GM19025 (cell line): ENCODE measurements around the gene SMOC1.

ENCODE experiments used
- ATAC-seq: cut with Tn5 transposase; IDR thresholded peaks from one replicate; pipeline ENCODE4 v1.9.1; 2021; ENCODE audit warnings: mild to moderate bottlenecking, low read depth, moderate library complexity; ENCODE audit not compliant: unreplicated experiment

SMOC1 gene

DNA sequence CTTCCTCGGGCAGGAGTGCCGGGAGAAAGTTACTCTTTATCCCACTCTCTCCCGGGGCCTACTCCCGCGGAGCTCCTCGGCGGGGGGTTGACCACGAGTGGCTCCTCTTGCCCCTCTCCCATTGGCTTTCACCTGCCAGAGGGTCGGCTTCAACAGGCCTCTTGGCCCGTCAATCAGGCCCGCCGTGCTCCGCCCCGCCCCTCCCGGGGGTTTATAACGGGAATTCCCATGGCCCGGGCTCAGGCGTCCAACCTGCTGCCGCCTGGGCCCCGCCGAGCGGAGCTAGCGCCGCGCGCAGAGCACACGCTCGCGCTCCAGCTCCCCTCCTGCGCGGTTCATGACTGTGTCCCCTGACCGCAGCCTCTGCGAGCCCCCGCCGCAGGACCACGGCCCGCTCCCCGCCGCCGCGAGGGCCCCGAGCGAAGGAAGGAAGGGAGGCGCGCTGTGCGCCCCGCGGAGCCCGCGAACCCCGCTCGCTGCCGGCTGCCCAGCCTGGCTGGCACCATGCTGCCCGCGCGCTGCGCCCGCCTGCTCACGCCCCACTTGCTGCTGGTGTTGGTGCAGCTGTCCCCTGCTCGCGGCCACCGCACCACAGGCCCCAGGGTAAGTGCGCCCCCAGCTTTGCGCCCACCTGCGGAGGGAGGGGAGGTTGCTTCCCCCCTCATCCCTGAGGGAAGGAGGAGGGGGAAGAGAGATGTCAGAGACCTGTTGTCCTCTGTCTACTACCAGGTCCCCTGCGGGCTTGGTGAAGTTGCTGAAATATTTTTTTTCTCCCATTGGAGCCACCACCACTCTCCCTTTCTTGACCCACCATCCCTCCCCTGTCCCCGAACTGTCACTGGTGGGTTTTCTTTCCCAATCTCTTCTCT is at the start of gene SMOC1:
Gene SMOC1, plus strand, starts transcription at position 242 of the 869 bp plus-strand sequence. Its CDS starts 263 bp downstream, at position 505.
- ATAC-seq: peak; percentile 64

DNA sequence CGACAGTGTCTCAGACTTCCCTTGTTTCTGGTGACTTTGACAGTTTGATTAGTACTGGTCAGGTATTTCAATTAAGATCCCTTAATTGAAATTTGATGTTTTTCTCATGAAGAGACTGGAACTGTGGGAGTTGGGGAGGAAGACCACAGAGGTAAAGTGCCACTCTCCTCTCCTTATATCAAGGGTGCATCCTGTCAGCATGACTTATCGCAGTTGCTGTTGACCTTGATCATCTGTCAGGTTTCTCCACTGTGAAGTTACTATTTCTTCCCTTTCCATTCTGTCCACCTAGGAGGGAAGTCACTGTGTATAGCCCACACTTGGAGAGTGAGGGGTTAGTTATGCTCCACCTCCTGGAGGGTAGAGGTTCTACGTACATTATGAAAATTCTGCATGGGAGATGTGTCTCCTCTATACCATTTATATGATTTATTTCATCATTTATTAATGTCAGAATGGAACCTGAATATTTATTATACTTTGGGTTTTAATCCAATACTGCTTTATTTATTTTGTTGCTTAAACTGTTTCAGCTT is 40.3 kb upstream of the SMOC1 start:
- ATAC-seq: no peak

DNA sequence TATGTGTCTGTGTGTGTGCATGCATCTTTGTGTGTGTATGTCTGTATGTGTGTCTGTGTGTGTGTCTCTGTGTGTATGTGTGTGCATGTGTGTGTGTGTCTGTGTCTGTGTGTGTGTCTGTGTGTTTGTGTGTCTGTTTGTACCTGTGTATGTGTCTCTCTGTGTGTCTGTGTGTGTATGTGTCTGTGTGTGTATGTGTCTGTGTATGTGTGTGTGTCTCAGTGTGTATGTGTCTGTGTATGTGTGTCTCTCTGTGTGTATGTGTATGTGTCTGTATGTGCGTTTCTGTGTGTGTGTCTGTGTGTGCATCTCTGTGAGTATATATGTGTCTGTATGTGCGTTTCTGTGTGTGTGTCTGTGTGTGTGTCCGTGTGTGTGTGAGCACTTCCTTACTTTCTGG is 39.6 kb upstream of the SMOC1 start:
- no peak for ATAC-seq

- no peak for ATAC-seq
Measured at GRCh38 chr14:69841656-69842055, 37.6 kb upstream of the SMOC1 start.

- no peak for ATAC-seq
Measured at GRCh38 chr14:69842686-69843420, 36.4 kb upstream of the SMOC1 start.

DNA sequence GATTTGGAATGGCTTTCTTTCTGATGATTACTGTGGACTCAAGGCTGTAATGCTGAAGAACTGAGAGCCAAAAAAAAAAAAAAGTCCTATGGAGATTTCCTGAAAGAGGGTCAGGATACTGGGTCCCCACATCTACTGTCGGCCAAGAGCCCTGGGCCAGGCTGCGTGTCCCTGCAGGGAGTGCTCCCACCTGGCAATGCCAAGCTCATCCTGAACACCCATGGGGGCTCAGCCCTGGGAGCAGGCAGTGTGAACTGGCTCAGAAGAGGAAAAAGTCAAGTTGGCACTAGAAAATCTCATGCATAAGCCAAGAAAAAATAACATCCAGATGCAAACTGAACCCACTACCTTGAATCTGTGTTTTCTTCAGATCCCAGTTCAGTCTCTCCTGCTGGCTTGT is 35.0 kb upstream of the SMOC1 start:
- no peak for ATAC-seq

GRCh38 chr14:69845050-69845581 is 34.1 kb upstream of the SMOC1 start:
- ATAC-seq: no peak

DNA sequence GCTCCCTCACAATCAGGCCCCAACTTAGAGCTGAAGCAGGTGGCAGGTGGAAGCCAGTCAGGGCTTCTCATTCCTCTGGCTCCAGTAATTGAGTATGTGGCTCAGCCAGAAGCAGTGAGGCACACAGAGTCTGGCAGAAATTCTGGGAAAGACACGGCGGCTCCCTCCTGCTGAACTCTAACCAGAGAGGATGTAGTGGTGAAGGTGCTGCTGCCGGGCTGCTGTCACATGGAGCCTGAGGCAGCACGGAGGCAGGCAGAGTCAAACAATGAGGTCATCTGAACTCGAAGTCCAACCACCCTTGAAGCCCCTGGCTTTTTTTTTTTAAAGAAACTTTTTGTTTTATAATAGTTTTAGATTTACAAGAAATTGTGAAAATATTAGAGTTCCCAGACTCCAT is 33.4 kb upstream of the SMOC1 start:
- ATAC-seq: no peak

- ATAC-seq: no peak
Measured at GRCh38 chr14:69848156-69848555, 31.1 kb upstream of the SMOC1 start.

GRCh38 chr14:69848903-69849391 is 30.3 kb upstream of the SMOC1 start:
- no peak for ATAC-seq

- peak; percentile 67 for ATAC-seq
Measured at GRCh38 chr14:69850086-69850735, 29.0 kb upstream of the SMOC1 start.

DNA sequence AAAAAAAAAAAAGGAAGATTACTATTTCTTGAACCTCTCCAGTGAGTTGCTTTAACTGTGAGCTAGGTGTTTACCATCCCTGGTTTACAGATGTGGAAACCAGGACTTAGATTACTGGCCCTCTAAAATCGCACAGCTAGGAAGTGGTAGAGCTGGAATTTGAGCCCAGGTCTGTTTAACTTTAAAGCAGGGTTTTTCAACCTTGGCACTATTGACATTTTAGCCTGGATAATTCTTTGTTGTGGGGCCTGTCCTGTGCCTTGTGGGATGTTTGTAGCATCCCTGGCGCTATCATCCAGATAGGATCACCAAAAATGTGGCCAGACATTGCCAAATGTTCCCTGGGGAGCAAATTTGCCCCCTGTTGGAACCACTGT is 28.5 kb upstream of the SMOC1 start:
- ATAC-seq: no peak

GRCh38 chr14:69852531-69853321 is 26.5 kb upstream of the SMOC1 start:
- no peak for ATAC-seq

- no peak for ATAC-seq
Measured at GRCh38 chr14:69853774-69854173, 25.4 kb upstream of the SMOC1 start.

DNA sequence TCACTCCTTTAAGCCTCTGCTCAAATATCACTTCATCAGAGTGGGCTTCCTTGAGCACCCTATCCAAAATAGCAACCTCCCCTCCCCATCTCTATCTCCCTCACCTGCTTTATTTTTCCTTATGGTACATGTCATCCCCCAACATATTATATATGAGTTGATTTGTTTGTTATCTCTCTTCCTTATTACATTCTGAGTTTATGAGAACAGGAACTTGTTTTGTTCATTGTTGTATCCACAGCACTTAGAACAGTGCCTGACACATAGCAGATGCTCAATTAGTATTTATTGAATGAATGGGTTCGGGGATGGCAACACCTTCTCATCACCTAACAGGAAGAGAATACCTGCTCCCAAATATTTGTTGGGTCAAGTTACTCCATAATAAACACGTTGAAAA is 24.6 kb upstream of the SMOC1 start:
- no peak for ATAC-seq

- no peak for ATAC-seq
Measured at GRCh38 chr14:69855180-69855832, 23.9 kb upstream of the SMOC1 start.

DNA sequence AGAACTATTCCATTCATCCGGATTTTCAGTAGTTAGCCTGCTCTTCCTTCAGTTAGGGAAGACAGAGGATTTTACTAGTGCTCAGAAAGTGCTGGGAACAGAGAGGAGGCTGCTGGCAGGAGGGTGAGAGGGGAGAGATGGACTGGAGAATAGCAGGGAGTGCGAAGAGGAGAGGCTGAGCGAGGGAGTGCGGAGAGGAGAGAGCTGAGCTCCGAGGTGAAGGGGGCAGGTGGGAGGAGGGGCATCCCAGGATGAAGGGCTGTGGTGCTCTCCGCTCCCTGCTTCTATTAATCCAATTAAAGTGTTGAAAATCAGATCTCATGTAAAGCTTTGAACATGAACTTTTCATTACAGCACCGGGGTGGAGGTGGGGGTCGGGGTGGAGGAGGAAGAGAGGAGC is 20.4 kb upstream of the SMOC1 start:
- ATAC-seq: no peak

DNA sequence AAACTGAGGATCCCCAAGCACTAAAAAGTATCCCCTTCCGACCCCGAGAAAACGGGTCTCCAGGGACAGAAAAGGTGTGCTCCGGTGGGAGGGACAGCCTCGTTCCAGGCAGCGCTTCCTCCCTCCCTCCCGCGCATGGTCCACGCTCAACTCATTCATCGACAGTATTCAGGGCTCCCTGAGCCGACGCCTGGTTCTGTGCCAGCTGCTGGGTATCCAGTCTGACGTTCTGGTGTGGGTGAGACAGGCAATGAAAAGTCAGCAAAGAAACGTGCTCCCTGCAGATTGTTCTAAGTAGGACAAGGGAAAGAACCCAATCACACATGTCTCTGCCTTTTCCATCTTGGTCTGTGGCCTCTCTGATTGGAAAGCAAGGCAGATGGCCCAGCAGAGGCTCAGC is 19.6 kb upstream of the SMOC1 start:
- ATAC-seq: no peak

DNA sequence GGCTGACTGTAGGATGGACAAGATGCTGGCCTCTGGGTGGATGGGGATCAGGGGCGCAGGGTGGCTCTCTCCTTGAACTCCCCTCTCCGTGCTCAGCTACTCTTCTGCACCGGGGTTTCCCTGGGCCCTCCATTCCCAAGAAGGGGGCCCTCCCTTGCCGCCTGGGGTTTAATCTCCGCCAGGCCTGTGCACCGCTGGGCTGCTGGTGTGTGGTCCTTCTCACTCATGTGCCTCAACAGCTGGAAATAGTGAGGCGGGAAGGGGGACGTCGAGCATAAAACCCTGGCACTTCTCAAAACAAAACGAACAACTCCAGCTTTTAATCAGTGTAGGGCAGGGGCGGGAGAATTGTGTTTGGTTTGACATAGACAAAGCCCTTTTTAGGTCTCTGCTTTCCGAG is 19.0 kb upstream of the SMOC1 start:
- ATAC-seq: no peak
